HAP-1 (cell line): ENCODE data around the gene XAB2.
A peak's percentile ranks its signal among the peaks of the same experiment; 100 is the strongest.

Experiments used
- DNase-seq, 2 experiments: peaks; one replicate each; pipeline ENCODE4 v3.0.0-alpha.2; 2016 to 2020; ENCODE audit warnings: low spot score in 2 of 2
- H3K27me3 ChIP-seq: fragments of 250-450 bp; sonication (Bioruptor Pico); 2 replicates; pipeline ENCODE4 v1.5.1; 2020; ENCODE audit warnings: low read depth, mild to moderate bottlenecking, moderate library complexity
- H3K36me3 ChIP-seq: fragments of 250-450 bp; sonication (Bioruptor Pico); replicated peaks from 2 replicates; pipeline ENCODE4 v1.5.1; 2020; ENCODE audit warnings: mild to moderate bottlenecking
- H3K4me1 ChIP-seq: fragments of 250-450 bp; sonication (Bioruptor Pico); 2 replicates; pipeline ENCODE4 v1.5.1; 2020; ENCODE audit warnings: mild to moderate bottlenecking
- H3K4me3 ChIP-seq: fragments of 250-450 bp; sonication (Bioruptor Pico); 2 replicates; pipeline ENCODE4 v1.5.1; 2020; ENCODE audit warnings: mild to moderate bottlenecking, moderate library complexity
- H3K9me3 ChIP-seq: fragments of 250-450 bp; sonication (Bioruptor Pico); 2 replicates; pipeline ENCODE4 v1.5.1; 2020; ENCODE audit warnings: mild to moderate bottlenecking, moderate library complexity
- in situ Hi-C: fragments of 300-500 bp; cut with MboI; formaldehyde crosslinking; loops from 3 replicates; pipeline ENCODE4 v1.14.3; 2020; ENCODE audit warnings: low sequenced_read_pairs, inconsistent platforms, mixed read lengths

Gene XAB2

DNA sequence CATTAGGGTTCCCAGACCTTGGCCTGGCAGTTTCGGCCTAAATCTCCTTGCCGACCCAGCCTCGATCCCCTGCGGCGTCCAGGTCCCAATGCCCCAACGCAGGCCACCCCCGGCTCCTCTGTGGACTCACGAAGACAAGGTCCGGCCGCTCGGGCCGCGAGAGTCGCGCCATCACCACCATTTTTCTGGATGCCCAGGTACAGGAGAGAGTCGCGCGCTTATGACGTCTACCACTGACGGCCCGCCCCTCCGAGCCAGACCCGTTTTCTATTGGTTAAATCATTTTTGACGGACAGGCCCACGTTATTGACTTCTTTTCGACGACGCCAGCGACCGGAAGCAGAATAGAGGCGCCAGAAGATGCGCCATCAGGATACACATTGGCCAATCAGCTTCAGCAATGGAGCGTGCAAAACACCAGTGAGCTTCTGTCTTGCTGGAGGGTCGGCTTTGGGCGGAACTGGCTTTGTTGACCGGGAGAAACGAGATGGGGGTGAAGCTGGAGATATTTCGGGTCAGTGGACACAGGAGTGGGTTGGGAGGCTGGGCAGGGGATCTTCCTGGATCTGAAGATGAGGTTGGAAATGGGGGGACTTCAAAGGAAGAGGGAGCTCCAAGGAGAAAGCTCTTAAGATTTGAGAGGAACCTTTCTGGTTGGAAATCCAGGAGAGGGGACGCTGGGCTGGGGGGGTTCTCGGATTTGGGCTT lies at the start of gene XAB2, which contains the start of gene PET100:
XAB2 (minus strand) TSS at position 199 of the 708 bp plus-strand sequence; CDS start at position 181, 18 bp downstream.
PET100 (plus strand) TSS at position 447 of the 708 bp plus-strand sequence; CDS start at position 488, 41 bp downstream.
- Histone ChIP-seq H3K27me3 (no peaks in the 10 kb centered on the region), H3K36me3 (peaks cover 14% of the 10 kb centered on the region), H3K9me3 (no peaks in the 10 kb centered on the region), H3K4me3 (peak within 1 kb of the TSS; percentile 91), H3K4me1 (peaks cover 11% of the 10 kb centered on the region)
- in situ Hi-C loops = no loop called here
- DNase-seq = peak; percentile 94 to 96

DNA sequence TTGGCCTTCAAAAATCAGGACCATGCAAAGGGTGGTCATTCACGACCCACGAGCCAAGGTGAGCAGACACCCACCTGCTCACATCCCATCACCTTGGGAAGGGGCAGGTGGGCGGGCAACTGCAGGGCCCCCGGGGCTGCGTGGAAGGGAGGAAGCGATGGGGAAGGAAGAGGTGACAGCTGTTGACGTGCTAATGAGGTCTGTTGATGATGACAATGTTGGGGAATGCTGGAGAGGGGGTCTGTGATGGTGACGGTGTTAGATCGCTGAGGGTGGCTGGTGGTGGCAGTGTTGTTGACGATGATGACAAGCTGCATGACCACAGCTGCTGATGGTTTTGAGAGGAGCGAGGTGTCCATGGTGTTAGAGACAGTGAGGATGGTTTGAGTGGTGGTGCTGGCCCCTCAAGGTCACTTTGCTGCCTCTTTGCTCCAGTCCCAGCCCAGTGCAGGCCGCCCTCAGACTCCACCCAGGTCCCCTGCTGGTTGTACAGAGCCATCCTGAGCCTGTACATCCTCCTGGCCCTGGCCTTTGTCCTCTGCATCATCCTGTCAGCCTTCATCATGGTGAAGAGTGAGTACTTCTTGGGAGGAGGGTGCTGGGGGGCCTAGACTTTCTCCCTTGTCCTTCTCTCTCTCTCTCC lies 48.4 kb upstream of the XAB2 start:
- peaks cover 4% of the 10 kb centered on the region for H3K4me1 ChIP-seq
- H3K27me3 ChIP-seq = peaks cover 20% of the 10 kb centered on the region
- peaks cover 8% of the 10 kb centered on the region for H3K36me3 ChIP-seq
- no peak overlapping the region for H3K4me3 ChIP-seq
- DNase-seq = no peak
- H3K9me3 ChIP-seq = peaks cover 5% of the 10 kb centered on the region; the same call in 1 of the 2 replicates
- in situ Hi-C loops = no loop called here

DNA sequence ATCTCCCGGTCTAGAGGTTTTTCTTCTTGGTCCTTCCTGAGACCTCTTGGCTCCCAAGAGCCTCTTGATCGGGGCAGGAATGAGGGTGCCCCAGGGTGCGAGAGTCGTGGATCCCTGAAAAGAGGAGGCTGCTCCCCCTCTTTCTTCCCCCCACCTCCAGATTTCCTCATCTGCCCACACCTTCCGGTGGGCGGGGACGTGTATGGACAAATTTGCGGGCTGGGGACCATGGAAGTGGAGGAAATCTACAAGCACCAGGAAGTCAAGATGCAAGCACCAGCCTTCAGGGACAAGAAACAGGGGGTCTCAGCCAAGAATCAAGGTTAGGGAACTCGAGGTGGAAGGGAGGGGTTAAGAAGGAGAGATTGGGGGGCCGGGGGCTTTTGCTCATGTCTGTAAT lies 47.5 kb upstream of the XAB2 start, which contains the start of gene MCEMP1:
MCEMP1 (plus strand) TSS at position 237 of the 400 bp plus-strand sequence; CDS start at position 268, 31 bp downstream.
- Histone ChIP-seq H3K4me3 (no peak within 1 kb of the TSS), H3K27me3 (peaks cover 20% of the 10 kb centered on the region), H3K36me3 (peaks cover 4% of the 10 kb centered on the region), H3K9me3 (peaks cover 5% of the 10 kb centered on the region; the same call in 1 of the 2 replicates), H3K4me1 (peaks cover 4% of the 10 kb centered on the region)
- no peak for DNase-seq
- in situ Hi-C loops = no loop called here

DNA sequence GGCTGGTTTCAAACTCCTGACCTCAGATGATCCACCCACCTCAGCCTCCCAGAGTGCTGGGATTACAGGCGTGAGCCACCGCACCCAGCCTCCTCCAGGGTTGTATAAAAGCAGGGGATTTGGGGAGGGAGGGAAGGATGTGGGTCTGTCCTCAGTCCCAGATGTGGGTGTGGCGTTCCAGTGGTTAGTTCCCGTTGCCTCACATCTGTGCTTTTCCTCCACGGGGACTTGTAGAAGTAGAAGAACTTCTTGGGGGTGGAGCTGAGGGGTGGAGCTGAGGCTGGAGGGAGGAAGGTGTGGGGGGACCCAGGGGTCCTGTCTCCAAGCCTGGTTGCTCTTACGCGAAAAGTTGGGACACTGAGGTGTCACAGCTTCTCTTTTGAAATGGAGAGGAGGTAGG lies 47.0 kb upstream of the XAB2 start:
- Histone ChIP-seq H3K4me1 (peaks cover 4% of the 10 kb centered on the region), H3K4me3 (no peak overlapping the region), H3K27me3 (peaks cover 24% of the 10 kb centered on the region), H3K36me3 (peaks cover 4% of the 10 kb centered on the region), H3K9me3 (peaks cover 5% of the 10 kb centered on the region; the same call in 1 of the 2 replicates)
- in situ Hi-C loops = no loop called here
- DNase-seq = no peak

DNA sequence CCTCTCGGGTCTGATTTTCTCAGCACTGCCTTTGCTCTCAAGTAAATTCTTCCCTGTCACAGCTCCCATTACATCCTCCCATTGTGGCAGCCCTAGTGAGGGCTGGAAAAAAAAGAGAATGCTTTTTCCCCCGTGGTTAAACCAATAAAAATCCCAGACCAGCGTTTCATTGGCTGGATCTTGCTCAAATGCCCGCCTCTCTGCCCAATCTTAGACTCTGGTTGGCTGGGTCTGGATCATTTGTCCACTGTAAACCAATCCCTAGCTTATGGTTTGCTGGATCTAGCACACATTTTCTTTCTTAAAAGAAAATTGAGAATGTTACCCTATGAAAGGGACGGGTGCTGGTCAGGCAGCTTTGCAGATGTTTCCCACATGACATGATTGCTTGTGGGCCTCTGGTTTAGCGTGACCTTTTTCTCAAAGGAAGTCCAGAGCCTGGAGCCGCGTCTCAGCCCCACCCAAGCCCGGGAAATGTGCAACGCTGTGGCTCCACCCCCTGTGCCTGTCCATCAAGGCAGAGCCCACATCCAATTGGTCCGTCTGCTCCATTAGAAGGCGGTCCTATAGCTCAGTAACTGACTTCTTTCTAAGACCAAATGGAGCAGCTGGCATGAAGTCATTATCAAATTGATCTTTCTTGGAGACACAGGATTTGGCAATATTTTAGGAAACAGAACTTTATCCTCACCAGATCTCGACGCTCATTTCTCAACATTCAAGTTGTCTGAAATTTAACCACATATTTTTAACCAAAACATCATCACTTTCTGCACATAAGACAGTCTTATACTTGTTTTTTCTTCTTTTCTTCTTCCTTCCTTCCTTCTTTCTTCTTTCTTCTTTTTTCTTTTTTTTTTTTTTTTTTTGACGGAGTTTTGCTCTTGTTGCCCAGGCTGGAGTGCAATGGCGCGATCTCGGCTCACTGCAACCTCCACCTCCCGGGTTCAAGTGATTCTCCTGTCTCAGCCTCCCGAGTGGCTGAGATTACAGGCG lies 45.0 kb upstream of the XAB2 start:
- Histone ChIP-seq H3K27me3 (peaks cover 31% of the 10 kb centered on the region), H3K36me3 (no peaks in the 10 kb centered on the region), H3K4me1 (peaks cover 4% of the 10 kb centered on the region), H3K4me3 (no peak overlapping the region), H3K9me3 (peaks cover 5% of the 10 kb centered on the region; the same call in 1 of the 2 replicates)
- in situ Hi-C loops = no loop called here
- peak; percentile 63 to 84 for DNase-seq

DNA sequence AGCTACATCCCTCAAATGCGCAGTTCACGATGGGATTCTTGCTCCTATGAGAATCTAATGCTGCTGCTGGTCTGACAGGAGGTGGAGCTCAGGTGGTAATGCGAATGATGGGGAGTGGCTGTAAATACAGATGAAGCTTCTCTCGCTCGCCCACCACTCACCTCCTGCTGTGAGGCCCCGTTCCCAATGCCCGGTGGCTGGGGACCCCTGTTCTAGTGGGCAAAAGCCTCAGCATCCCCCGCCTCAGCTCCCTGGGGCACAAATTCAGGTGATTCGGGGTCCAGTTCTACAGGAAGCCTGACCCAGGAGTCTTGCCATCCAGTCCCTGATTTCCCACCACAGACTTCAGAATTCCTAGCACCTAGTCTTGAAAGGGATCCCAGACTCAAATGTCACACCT lies 43.2 kb upstream of the XAB2 start:
- no peaks in the 10 kb centered on the region for H3K36me3 ChIP-seq
- in situ Hi-C loops = no loop called here
- H3K27me3 ChIP-seq = peaks cover 31% of the 10 kb centered on the region
- DNase-seq = no peak
- H3K9me3 ChIP-seq = peaks cover 5% of the 10 kb centered on the region; the same call in 1 of the 2 replicates
- H3K4me3 ChIP-seq = no peak overlapping the region
- H3K4me1 ChIP-seq = peaks cover 4% of the 10 kb centered on the region

DNA sequence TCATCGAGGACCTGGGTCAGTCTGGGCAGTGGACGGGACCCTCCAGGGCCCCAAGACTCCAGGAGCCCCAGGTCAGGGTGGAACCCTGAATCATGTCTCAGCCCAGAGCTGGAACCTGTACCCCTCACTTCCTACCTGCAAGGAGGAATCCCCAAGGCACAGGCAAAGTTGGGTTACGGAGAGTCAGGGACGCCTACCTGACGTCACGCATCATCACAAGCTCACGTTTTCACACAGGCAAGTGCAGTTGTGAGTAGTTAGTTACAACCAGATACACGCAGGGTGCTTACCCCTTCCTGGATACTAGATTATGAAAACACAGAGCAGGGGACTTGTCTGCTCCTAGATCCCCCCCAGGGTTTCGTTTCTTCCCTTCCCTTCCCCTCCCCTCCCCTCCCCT lies 41.4 kb upstream of the XAB2 start:
- Histone ChIP-seq H3K9me3 (peaks cover 5% of the 10 kb centered on the region; the same call in 1 of the 2 replicates), H3K4me3 (no peak overlapping the region), H3K27me3 (peaks cover 14% of the 10 kb centered on the region), H3K4me1 (peaks cover 4% of the 10 kb centered on the region), H3K36me3 (no peaks in the 10 kb centered on the region)
- in situ Hi-C loops = no loop called here
- no peak for DNase-seq

DNA sequence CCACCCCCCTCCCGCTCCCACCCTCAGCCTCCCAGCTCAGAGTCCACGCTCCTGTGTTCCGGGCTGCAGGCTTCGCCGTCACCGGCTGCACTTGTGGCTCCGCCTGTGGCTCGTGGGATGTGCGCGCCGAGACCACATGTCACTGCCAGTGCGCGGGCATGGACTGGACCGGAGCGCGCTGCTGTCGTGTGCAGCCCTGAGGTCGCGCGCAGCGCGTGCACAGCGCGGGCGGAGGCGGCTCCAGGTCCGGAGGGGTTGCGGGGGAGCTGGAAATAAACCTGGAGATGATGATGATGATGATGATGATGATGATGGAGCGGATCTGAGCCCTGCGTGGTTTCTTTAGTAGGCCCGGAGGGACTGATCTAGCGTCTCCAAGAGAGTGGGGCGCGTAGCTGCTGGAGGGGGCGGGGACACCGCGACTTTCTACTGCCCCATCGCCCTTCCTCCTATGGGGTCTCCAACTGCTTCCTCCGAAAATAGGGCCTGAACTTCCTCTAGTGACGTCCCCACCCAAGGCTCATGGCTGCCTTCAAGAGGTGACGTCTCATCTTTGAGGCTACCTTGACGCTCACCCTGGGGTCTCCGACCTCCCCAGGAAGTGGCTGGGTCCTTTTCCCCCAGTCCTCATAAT lies 40.9 kb upstream of the XAB2 start:
- Histone ChIP-seq H3K4me3 (no peak overlapping the region), H3K27me3 (peaks cover 12% of the 10 kb centered on the region), H3K9me3 (peaks cover 5% of the 10 kb centered on the region; the same call in 1 of the 2 replicates), H3K4me1 (peaks cover 4% of the 10 kb centered on the region), H3K36me3 (no peaks in the 10 kb centered on the region)
- in situ Hi-C loops = no loop called here
- no peak for DNase-seq

DNA sequence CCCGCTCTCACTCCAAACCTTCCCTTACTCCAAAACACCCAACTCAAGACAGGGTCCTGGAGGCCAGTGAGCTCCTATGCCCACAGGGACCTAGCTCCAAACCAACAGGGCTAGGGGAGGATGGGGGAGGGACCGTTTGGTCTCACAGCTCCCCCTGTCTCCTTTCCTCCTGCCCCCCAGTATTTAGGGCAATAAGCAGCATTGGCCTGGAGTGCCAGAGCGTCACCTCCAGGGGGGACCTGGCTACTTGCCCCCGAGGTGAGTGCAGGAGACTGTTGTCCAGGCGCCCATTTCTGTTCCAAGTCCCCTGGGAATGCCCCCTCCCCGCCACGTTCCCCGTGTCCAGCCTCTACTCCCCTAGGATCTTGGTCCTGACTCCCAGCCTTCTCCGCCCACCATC lies 40.3 kb upstream of the XAB2 start:
- peaks cover 12% of the 10 kb centered on the region; the same call in 1 of the 2 replicates for H3K27me3 ChIP-seq
- peaks cover 4% of the 10 kb centered on the region for H3K4me1 ChIP-seq
- in situ Hi-C loops = no loop called here
- no peak for DNase-seq
- no peak overlapping the region for H3K4me3 ChIP-seq
- H3K9me3 ChIP-seq = peaks cover 5% of the 10 kb centered on the region; the same call in 1 of the 2 replicates
- no peaks in the 10 kb centered on the region for H3K36me3 ChIP-seq

DNA sequence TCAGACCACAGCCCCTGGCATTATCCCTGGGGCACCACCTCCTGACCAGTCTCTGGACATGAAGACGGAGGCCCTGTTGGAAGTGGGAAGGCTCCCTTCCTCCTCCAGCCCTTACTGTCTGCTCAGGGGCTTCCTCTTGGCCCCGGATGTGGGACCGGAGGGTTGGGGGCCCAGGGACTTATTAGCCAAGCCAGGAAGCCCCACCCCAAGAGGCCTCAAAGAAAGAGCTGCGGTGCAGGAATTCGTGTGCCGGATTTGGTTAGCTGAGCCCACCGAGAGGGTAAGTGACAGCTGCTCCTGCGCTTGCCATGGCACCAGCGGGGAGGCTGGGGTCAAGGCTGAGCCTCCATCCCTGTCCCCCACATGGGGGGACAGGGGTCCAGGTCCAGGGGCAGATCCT lies 39.5 kb upstream of the XAB2 start, which contains the start of gene RETN:
RETN (plus strand) TSS at position 208 of the 400 bp plus-strand sequence. CDS start 278 bp downstream, outside the sequence.
- no peaks in the 10 kb centered on the region for H3K36me3 ChIP-seq
- no peaks in the 10 kb centered on the region for H3K4me1 ChIP-seq
- H3K4me3 ChIP-seq = no peak within 1 kb of the TSS
- in situ Hi-C loops = no loop called here
- no peak for DNase-seq
- peaks cover 4% of the 10 kb centered on the region; the same call in 1 of the 2 replicates for H3K9me3 ChIP-seq
- peaks cover 12% of the 10 kb centered on the region; the same call in 1 of the 2 replicates for H3K27me3 ChIP-seq

DNA sequence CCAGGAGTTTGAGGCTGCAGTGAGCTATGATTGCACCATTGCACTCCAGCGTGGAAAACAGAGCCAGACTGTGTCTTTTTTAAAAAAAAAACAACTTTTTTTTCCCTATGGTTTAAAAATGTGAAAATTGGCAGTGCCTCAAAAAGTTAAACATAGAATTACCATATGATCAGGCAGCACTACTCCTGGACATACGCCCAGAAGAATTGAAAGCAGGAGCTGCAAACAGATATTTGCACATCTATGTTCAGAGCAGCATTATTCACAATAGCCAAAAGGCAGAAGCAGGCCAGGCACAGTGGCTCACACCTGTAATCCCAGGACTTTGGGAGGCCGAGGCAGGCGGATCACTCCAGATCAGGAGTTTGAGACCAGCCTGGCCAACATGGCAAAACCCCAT lies 35.7 kb upstream of the XAB2 start:
- Histone ChIP-seq H3K4me3 (no peak overlapping the region), H3K9me3 (no peaks in the 10 kb centered on the region), H3K4me1 (no peaks in the 10 kb centered on the region), H3K27me3 (0 out of 2 replicates have a peak, but pooled peaks cover 3% of the 10 kb centered on the region), H3K36me3 (no peaks in the 10 kb centered on the region)
- no peak for DNase-seq
- in situ Hi-C loops = no loop called here

DNA sequence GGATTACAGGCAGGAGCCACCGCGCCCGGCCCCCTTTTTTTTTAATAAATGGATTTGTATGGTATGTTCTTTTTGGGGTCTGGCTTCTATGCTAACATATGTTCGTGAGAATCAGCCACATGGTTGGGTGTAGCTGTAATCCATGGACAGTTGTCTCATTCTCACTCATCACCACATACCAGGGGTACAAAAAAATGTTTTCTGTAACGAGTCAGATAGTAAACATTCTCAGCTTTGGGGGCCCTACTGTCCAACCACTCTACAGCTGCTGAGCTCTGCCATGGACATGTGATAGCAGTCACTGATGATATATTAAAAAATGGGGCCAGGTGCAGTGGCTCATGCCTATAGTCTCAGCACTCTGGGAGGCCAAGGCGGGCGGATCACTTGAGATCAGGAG lies 34.4 kb upstream of the XAB2 start:
- no peaks in the 10 kb centered on the region for H3K27me3 ChIP-seq
- H3K4me1 ChIP-seq = no peaks in the 10 kb centered on the region
- in situ Hi-C loops = no loop called here

DNA sequence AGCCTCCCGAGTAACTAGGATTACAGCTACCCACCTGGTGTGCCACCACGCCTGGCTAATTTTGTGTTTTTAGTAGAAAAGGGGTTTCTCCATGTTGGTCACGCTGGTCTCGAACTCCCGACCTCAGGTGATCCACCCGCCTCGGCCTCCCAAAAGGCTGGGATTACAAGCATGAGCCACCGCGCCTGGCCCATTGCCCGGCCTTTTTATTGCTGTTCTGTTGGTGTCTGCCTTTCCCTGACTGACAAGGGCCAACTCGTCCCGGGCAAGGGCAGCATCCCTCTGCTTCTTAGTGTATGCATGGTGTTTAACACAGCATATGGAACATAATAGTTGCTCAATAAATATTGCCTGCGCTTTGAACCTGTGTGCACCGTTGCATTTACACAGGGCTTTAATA lies 33.3 kb upstream of the XAB2 start:
- Histone ChIP-seq H3K36me3 (no peaks in the 10 kb centered on the region), H3K4me1 (no peaks in the 10 kb centered on the region), H3K4me3 (no peak overlapping the region), H3K9me3 (no peaks in the 10 kb centered on the region), H3K27me3 (no peaks in the 10 kb centered on the region; the same call in 1 of the 2 replicates)
- no peak for DNase-seq
- in situ Hi-C loops = no loop called here

More for the DNA sequence above, 34.4 kb upstream of the XAB2 start:
- no peak for DNase-seq
- Histone ChIP-seq H3K36me3 (no peaks in the 10 kb centered on the region), H3K4me3 (no peak overlapping the region), H3K9me3 (no peaks in the 10 kb centered on the region)
